Transverse colon (tissue), 4 donors: Measurements from ENCODE around the gene RPL35.

ENCODE experiments used
- EP300 ChIP-seq: sonication (generic); formaldehyde crosslinking; IDR thresholded peaks from one replicate; pipeline ENCODE4 v1.6.1; 2017; ENCODE audit warnings: antibody characterized with exemption, low read depth
- POLR2AphosphoS5 ChIP-seq, 3 donors: sonication (generic); formaldehyde crosslinking; IDR thresholded peaks; one replicate each; pipeline ENCODE4 v1.6.1; 2016; ENCODE audit warnings: antibody characterized with exemption in 3 of 3
- TF ChIP-seq, protein P1 (sequence below), 5 experiments: fragments of 200-600 bp in 3 of 5; fragments of 450-650 bp in 2 of 5; sonication (generic) in 3 of 5; IDR thresholded peaks; 1 replicate in 2 of 5; 2 replicates in 3 of 5; pipeline ENCODE4 v1.5.1; 2016 to 2017; ENCODE audit warnings: antibody characterized with exemption in 5 of 5, inconsistent platforms in 3 of 5, mild to moderate bottlenecking in 2 of 5, moderate library complexity in 1 of 5

- TF ChIP-seq, protein P1, sequence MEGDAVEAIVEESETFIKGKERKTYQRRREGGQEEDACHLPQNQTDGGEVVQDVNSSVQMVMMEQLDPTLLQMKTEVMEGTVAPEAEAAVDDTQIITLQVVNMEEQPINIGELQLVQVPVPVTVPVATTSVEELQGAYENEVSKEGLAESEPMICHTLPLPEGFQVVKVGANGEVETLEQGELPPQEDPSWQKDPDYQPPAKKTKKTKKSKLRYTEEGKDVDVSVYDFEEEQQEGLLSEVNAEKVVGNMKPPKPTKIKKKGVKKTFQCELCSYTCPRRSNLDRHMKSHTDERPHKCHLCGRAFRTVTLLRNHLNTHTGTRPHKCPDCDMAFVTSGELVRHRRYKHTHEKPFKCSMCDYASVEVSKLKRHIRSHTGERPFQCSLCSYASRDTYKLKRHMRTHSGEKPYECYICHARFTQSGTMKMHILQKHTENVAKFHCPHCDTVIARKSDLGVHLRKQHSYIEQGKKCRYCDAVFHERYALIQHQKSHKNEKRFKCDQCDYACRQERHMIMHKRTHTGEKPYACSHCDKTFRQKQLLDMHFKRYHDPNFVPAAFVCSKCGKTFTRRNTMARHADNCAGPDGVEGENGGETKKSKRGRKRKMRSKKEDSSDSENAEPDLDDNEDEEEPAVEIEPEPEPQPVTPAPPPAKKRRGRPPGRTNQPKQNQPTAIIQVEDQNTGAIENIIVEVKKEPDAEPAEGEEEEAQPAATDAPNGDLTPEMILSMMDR (IDR thresholded peaks at IDR 0.05), result no peak
- TF ChIP-seq EP300, result no peak
- TF ChIP-seq POLR2AphosphoS5 (IDR thresholded peaks at IDR 0.05), result peak in 1 of 3 donors; percentile 24
Measured at GRCh38 chr9:124869986-124870560, 8.3 kb upstream of the RPL35 start.
